ENCODE data around the gene DLK2. TPM values are rescaled to one million over a fixed set of nuclear protein-coding genes. Genes with fewer than 3 reads are reported as not detected.

DLK2 gene
- total and polyA plus RNA-seq, 2 donors (not counting 3 experiments of a cell fraction or from before 2014, with no cell fraction given), result 0.36 TPM; not detected in 1

DNA sequence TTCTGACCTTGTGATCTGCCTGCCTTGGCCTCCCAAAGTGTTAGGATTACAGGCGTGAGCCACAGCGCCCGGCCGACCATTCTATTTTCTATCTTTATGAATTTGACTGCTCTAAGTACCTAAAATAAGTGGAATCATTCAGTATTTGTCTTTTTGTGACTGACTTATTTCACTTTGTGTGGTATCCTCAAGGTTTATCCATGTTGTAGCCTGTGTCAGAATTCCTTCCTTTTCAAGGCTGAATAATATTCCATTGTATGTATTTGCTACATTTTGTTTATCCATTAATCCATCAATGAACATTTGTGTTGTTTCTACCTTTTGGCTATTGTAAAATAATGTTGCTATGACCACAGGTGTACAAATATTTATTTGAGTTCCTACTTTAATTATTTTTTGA lies 17.2 kb upstream of the DLK2 start:
- H3K4me3 ChIP-seq (replicated peaks in 1 of 3; ENCODE audit: insufficient read depth in 1 of 3, low read depth in 1 of 3, low read length in 3 of 3), result no peak overlapping the region
- POLR2A ChIA-PET, result no interaction called here
- no peak overlapping the region for H3K9ac ChIP-seq (replicated peaks; ENCODE audit: extremely low read depth, insufficient read depth, low read length)
- peaks cover 7 to 8% of the 10 kb centered on the region in 2 experiments for H3K27me3 ChIP-seq (ENCODE audit: control insufficient read depth in 2 of 2, insufficient read depth in 2 of 2, low read length in 2 of 2)
- no peak overlapping the region for H2AFZ ChIP-seq (ENCODE audit: low read depth, low read length)
- dilution Hi-C loops (cut with MboI; ENCODE audit: extremely low pct_ligation_motif_present, low sequenced_read_pairs), result no loop called here
- H3K4me1 ChIP-seq (ENCODE audit: control insufficient read depth, extremely low read depth, insufficient read depth, low read length), result no peaks in the 10 kb centered on the region
- H3K4me2 ChIP-seq (ENCODE audit: insufficient read depth, low read length), result no peak overlapping the region
- no peak overlapping the region for H3K27ac ChIP-seq (ENCODE audit: insufficient read depth, low read depth, low read length)
- CTCF ChIA-PET, result no interaction called here
- H3K9me1 ChIP-seq (replicated peaks; ENCODE audit: control insufficient read depth, extremely low read depth, insufficient read depth, low read length), result no peaks in the 10 kb centered on the region
- no peaks in the 10 kb centered on the region for H3K9me3 ChIP-seq (replicated peaks; ENCODE audit: control insufficient read depth, insufficient read depth, low read length)
- H3K36me3 ChIP-seq (ENCODE audit: control insufficient read depth in 2 of 2, extremely low read depth in 1 of 2, insufficient read depth in 2 of 2, low read length in 2 of 2), result no peaks in the 10 kb centered on the region
- FAIRE-seq (no peak), DNase-seq (ENCODE audit: low read depth, low spot score) (no peak)
- intact Hi-C loops (cut with micrococcal nuclease), result no loop called here
- TF ChIP-seq, protein P1, sequence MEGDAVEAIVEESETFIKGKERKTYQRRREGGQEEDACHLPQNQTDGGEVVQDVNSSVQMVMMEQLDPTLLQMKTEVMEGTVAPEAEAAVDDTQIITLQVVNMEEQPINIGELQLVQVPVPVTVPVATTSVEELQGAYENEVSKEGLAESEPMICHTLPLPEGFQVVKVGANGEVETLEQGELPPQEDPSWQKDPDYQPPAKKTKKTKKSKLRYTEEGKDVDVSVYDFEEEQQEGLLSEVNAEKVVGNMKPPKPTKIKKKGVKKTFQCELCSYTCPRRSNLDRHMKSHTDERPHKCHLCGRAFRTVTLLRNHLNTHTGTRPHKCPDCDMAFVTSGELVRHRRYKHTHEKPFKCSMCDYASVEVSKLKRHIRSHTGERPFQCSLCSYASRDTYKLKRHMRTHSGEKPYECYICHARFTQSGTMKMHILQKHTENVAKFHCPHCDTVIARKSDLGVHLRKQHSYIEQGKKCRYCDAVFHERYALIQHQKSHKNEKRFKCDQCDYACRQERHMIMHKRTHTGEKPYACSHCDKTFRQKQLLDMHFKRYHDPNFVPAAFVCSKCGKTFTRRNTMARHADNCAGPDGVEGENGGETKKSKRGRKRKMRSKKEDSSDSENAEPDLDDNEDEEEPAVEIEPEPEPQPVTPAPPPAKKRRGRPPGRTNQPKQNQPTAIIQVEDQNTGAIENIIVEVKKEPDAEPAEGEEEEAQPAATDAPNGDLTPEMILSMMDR (IDR thresholded peaks at IDR 0.05; ENCODE audit: extremely low read depth in 1 of 2, insufficient read depth in 1 of 2, low read depth in 1 of 2, low read length in 2 of 2), result no peak
- TF ChIP-seq JUN (IDR thresholded peaks at IDR 0.05; ENCODE audit: borderline replicate concordance, insufficient read depth, insufficient read length, low read depth) (no peak), POLR2A (IDR thresholded peaks at IDR 0.05; ENCODE audit: low read depth, low read length) (no peak), POLR2AphosphoS5 (IDR thresholded peaks at IDR 0.05; ENCODE audit: insufficient read depth, low read depth, low read length) (no peak), GATA2 (IDR thresholded peaks at IDR 0.05; ENCODE audit: insufficient read depth, insufficient read length, low read depth, low read length) (no peak), EZH2 (IDR thresholded peaks at IDR 0.05; ENCODE audit: borderline replicate concordance, low read depth, low read length, severe bottlenecking) (no peak), FOS (IDR thresholded peaks at IDR 0.05; ENCODE audit: borderline replicate concordance, insufficient read depth, low read length) (no peak), MYC (IDR thresholded peaks at IDR 0.05; ENCODE audit: low read depth, low read length) (no peak)
- TF ChIP-seq, protein P2, sequence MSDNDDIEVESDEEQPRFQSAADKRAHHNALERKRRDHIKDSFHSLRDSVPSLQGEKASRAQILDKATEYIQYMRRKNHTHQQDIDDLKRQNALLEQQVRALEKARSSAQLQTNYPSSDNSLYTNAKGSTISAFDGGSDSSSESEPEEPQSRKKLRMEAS (IDR thresholded peaks at IDR 0.05; ENCODE audit: insufficient read depth, insufficient read length), result no peak
- H4K20me1 ChIP-seq (replicated peaks; ENCODE audit: control insufficient read depth, extremely low read depth, insufficient read depth, low read length), result no peaks in the 10 kb centered on the region
- no TSS peak for BruUV-seq (replicated peaks)
- no peaks in the 10 kb centered on the region for H3K79me2 ChIP-seq (ENCODE audit: control insufficient read depth, insufficient read depth, low read length)
